Type B pancreatic cell (in vitro differentiated cells): ENCODE data around the gene ITCH. TPM values are rescaled to one million over a fixed set of nuclear protein-coding genes. Genes with fewer than 3 reads are reported as not detected.

Experiments used
- DNase-seq: peaks from one replicate; pipeline ENCODE4 v3.0.0; 2021; ENCODE audit warnings: mixed read lengths; ENCODE audit not compliant: unreplicated experiment; ENCODE audit errors: extremely low spot score
- H3K27ac Mint-ChIP-seq: 2 replicates; pipeline ENCODE4 v1.8.0; 2021; ENCODE audit warnings: mild to moderate bottlenecking, mixed read lengths
- H3K27me3 Mint-ChIP-seq: 2 replicates; pipeline ENCODE4 v1.8.0; 2021; ENCODE audit warnings: mixed read lengths
- H3K36me3 Mint-ChIP-seq: 2 replicates; pipeline ENCODE4 v1.8.0; 2021; ENCODE audit warnings: mixed read lengths
- H3K4me1 Mint-ChIP-seq: one replicate; pipeline ENCODE4 v1.8.0; 2021; ENCODE audit warnings: mixed read lengths; ENCODE audit not compliant: unreplicated experiment
- H3K4me3 Mint-ChIP-seq: 2 replicates; pipeline ENCODE4 v1.8.0; 2021; ENCODE audit warnings: mild to moderate bottlenecking, mixed read lengths
- H3K9me3 Mint-ChIP-seq: 2 replicates; pipeline ENCODE4 v1.8.0; 2021; ENCODE audit warnings: mixed read lengths
- long read RNA-seq: library from polyadenylated mRNA; unstranded; transcript quantifications from one replicate; pipeline ENCODE4 v2.0.0, GENCODE V29; 2020
- total RNA-seq: library from RNA; stranded (reverse); gene quantifications from 2 replicates; pipeline ENCODE4 v1.2.1, GENCODE V29; 2021; ENCODE audit warnings: low replicate concordance
- TF ChIP-seq, protein P1 (sequence below): fragments of 200-600 bp; sonication (generic); conservative IDR thresholded peaks from 2 replicates; pipeline ENCODE4 v1.5.0; 2021; ENCODE audit warnings: antibody characterized with exemption, mild to moderate bottlenecking

Gene ITCH
- 77.2 and 86.4 TPM in 2 replicates for total RNA-seq
- long read RNA-seq, full-length matches to known transcripts, result 62 of 135 reads
- long read RNA-seq, partial matches to known transcripts, result 44 of 135 reads
- long read RNA-seq, other reads (novel, unspliced or antisense), result 29 of 135 reads

DNA sequence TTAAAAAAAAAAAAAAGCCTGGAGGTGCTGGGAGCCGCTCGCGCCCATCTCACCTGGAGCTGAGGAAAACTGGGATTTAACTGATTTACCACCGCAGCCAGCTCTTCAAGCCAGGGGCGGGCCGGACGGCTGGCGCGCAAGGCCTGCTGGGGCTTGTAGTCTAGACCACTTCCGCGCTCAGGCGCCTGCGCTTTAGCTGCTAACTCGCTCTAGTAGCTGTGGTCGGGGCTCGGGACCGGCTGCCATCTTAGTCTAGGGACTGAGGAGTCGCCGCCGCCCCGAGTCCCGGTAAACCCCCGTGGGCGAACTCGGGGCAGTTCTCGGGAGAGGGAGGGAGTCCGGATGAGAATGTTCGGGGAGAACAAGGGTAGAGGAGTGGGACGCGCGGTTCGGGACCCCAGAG, at the start of gene ITCH:
Gene ITCH (plus strand): TSS at position 212 of the 403 bp plus-strand sequence. CDS start 30,539 bp downstream, outside the sequence.
- Mint-ChIP-seq H3K9me3 (no peaks in the 10 kb centered on the region), H3K36me3 (peaks cover 25% of the 10 kb centered on the region), H3K27me3 (no peaks in the 10 kb centered on the region), H3K4me1 (peaks cover 40% of the 10 kb centered on the region), H3K27ac (peak within 1 kb of the TSS; percentile 99), H3K4me3 (peak within 1 kb of the TSS; percentile 99)
- DNase-seq, result peak; percentile 98
- TF ChIP-seq, protein P1, sequence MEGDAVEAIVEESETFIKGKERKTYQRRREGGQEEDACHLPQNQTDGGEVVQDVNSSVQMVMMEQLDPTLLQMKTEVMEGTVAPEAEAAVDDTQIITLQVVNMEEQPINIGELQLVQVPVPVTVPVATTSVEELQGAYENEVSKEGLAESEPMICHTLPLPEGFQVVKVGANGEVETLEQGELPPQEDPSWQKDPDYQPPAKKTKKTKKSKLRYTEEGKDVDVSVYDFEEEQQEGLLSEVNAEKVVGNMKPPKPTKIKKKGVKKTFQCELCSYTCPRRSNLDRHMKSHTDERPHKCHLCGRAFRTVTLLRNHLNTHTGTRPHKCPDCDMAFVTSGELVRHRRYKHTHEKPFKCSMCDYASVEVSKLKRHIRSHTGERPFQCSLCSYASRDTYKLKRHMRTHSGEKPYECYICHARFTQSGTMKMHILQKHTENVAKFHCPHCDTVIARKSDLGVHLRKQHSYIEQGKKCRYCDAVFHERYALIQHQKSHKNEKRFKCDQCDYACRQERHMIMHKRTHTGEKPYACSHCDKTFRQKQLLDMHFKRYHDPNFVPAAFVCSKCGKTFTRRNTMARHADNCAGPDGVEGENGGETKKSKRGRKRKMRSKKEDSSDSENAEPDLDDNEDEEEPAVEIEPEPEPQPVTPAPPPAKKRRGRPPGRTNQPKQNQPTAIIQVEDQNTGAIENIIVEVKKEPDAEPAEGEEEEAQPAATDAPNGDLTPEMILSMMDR, result no peak

DNA sequence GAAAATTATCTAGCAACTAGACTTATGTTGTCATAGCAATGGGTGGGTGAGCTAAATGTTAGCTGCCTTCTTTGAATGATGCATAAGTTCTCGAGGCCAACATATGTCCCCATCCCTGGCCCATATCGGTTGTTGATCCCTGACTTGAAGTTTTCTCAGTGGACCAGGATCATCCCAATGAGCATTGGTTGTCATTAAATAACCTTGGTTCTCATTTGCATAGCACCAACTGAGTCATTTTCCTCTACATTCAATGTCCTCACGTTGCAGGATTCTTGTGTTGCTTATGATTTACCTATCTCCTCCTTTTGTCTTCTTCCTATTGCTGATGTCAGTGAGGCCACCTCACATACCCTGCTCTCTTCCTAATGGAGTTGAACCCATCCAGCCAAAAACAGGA, 47.8 kb upstream of the ITCH start:
- Mint-ChIP-seq H3K4me1 (peaks cover 22% of the 10 kb centered on the region), H3K4me3 (no peak overlapping the region), H3K27me3 (peaks cover 18% of the 10 kb centered on the region), H3K27ac (no peak overlapping the region), H3K9me3 (peaks cover 11% of the 10 kb centered on the region), H3K36me3 (no peaks in the 10 kb centered on the region)
- TF ChIP-seq, protein P1, result no peak
- no peak for DNase-seq

DNA sequence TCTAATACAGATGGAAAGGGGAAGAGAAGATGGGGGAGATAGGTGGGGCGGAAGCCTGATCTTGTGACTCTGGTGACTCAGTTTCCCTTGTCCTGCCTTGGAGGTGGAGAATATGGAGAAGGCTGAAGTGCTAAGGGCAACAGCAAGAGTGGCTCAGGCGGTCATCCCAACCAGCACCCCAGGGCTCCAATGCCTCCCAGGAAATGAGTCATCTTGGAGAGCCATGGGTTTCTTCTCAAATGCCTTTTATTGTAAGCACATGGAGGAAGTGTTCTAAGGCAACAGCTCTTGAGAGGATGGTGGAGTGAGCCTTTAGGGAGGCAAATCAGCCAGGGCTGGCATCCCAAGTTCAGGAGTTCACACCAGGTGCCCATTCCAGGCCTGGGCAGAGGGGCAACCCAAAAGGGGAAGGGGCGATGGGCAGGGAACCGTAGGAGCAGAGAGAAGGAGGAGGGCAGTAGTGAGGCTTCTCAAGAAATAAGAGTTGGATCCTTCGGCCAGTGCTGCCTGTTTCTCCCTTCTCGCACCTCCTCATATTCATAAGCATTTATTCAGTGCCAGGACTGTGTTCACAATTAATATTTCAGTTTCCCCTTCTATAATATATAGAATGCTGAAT, 46.8 kb upstream of the ITCH start:
- no peak for DNase-seq
- Mint-ChIP-seq H3K4me1 (peaks cover 19% of the 10 kb centered on the region), H3K27me3 (peaks cover 14% of the 10 kb centered on the region), H3K27ac (no peak overlapping the region), H3K9me3 (peaks cover 11% of the 10 kb centered on the region), H3K4me3 (no peak overlapping the region), H3K36me3 (no peaks in the 10 kb centered on the region)
- TF ChIP-seq, protein P1, result no peak

DNA sequence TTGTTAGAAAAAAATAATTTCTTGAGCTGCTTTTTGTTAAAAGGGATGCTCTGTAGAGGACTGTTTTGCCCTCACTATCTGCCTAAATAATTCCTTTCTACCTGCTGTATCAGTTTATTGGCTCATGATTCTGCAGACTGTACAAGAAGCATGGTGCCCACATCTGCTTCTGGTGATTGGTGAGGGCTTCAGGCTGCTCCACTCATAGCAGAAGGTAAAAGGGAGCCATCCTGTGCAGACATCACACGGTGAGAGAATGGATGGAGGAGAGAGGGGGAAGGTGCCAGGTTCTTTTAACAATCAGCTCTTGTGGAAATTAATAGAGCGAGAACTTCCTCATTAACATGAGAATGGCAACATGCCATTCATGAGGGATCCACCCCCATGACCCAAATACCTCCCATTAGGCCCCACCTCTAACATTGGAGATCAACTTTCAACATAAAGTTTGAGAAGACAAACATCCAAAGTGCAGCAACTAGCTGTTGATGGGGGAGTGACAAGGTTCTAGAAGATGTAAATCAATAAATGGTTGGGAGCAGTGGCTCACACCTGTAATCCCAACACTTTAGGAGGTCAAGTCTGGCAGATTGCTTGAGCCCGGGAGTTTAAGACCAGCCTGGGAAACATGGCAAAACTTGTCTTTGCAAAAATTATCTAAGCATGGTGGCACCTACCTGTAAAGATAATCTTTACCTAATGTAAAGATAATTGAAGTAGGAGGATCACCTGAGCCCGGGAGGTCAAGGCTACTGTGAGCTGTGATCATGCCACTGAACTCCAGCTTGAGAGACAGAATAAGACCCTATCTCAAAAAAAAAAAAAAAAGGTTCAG, 44.2 kb upstream of the ITCH start:
- H3K27ac Mint-ChIP-seq, result no peak overlapping the region
- peaks cover 8% of the 10 kb centered on the region for H3K4me1 Mint-ChIP-seq
- no peak for DNase-seq
- no peaks in the 10 kb centered on the region for H3K36me3 Mint-ChIP-seq
- TF ChIP-seq, protein P1, result no peak
- peaks cover 11% of the 10 kb centered on the region for H3K9me3 Mint-ChIP-seq
- H3K4me3 Mint-ChIP-seq, result no peak overlapping the region
- peaks cover 4% of the 10 kb centered on the region for H3K27me3 Mint-ChIP-seq

DNA sequence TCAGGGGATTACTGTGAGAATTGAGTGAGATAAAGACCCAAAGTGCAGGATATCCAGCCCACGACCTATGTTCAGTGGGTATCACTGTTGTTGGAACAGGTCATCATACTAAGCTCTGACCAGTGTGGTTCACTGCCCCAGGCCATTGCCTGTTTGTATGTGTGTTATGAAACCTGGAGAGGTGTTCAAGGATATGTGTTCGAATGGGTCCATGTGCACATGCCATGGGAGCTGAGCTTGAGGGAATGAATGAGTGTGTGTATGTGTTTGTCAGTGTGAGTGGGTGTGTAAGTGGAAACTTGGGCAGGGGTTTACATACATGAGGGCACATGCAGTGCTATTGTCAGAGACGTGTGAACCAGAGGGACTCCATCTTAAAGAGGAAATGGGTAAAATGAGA, 42.2 kb upstream of the ITCH start:
- Mint-ChIP-seq H3K27ac (no peak overlapping the region), H3K36me3 (no peaks in the 10 kb centered on the region), H3K27me3 (no peaks in the 10 kb centered on the region), H3K9me3 (peaks cover 6% of the 10 kb centered on the region), H3K4me3 (no peak overlapping the region), H3K4me1 (peaks cover 16% of the 10 kb centered on the region)
- TF ChIP-seq, protein P1, result no peak
- no peak for DNase-seq
